ENCODE data around the gene ELOVL4.

Gene ELOVL4

DNA sequence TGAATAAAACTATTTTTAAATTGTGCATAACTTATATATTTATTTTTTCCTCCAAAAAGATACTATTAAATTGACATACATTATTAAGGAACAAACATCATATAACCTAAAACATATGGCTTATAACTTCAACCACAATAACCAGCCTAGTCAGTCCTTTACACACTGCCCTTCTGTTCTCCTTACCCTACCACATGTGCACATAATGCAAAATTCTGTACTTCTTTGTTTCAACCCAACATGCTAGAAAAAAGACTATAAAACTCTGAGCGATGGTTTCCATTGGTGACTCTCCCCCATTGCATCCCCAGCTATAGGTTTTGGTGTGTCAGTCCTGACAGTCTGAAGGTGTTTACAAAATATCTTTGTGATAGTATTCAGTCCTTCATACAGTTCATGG is 42.3 kb upstream of the ELOVL4 start:
- Histone ChIP-seq H2AFZ (ENCODE audit: low read depth, low read length, severe bottlenecking) (no peak overlapping the region), H3K79me2 (ENCODE audit: insufficient read depth, low read length) (no peaks in the 10 kb centered on the region), H3K27me3 (ENCODE audit: low read length) (no peaks in the 10 kb centered on the region), H3K4me2 (ENCODE audit: low read depth, low read length, poor library complexity, severe bottlenecking) (no peak overlapping the region), H3K9me3 (ENCODE audit: insufficient read depth, low read length) (no peaks in the 10 kb centered on the region), H3K36me3 (ENCODE audit: low read length) (no peaks in the 10 kb centered on the region), H3K27ac (ENCODE audit: low read depth, low read length) (no peak overlapping the region), H3K4me3 (ENCODE audit: insufficient read depth, low read length, poor library complexity, severe bottlenecking) (no peak overlapping the region), H3F3A (ENCODE audit: insufficient read depth) (no peaks in the 10 kb centered on the region), H3K9ac (ENCODE audit: low read length) (no peak overlapping the region), H4K20me1 (ENCODE audit: low read depth, low read length) (no peaks in the 10 kb centered on the region), H3K9me2 (replicated peaks; ENCODE audit: insufficient read depth, low read length) (no peaks in the 10 kb centered on the region)
- no peak for TF ChIP-seq EZH2phosphoT487 (conservative IDR thresholded peaks at IDR 0.05; ENCODE audit: low read length)
- TF ChIP-seq, protein P1, sequence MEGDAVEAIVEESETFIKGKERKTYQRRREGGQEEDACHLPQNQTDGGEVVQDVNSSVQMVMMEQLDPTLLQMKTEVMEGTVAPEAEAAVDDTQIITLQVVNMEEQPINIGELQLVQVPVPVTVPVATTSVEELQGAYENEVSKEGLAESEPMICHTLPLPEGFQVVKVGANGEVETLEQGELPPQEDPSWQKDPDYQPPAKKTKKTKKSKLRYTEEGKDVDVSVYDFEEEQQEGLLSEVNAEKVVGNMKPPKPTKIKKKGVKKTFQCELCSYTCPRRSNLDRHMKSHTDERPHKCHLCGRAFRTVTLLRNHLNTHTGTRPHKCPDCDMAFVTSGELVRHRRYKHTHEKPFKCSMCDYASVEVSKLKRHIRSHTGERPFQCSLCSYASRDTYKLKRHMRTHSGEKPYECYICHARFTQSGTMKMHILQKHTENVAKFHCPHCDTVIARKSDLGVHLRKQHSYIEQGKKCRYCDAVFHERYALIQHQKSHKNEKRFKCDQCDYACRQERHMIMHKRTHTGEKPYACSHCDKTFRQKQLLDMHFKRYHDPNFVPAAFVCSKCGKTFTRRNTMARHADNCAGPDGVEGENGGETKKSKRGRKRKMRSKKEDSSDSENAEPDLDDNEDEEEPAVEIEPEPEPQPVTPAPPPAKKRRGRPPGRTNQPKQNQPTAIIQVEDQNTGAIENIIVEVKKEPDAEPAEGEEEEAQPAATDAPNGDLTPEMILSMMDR (IDR thresholded peaks at IDR 0.05; ENCODE audit: insufficient read depth, low read length, poor library complexity, severe bottlenecking) = no peak

DNA sequence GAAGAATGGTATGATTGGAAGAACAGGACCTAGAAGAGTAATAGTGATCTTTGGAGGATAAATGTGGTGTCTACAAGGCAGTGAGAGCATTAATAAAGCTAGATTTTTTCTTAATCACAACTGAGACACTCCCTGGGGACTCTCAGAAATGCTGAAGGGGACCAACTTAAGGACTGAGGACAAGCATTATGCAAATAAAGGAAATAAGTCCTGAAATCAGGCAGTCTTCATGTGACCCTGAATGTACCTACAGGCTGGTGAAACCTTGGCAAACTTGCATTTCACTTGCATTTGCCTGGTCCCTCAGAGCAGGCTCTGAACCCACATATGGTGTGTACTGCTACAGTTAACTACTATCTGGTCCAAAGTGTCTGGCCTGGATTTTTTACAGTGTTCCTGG is 37.8 kb upstream of the ELOVL4 start:
- Histone ChIP-seq H4K20me1 (ENCODE audit: low read depth, low read length) (no peaks in the 10 kb centered on the region), H3K27ac (ENCODE audit: low read depth, low read length) (no peak overlapping the region), H2AFZ (ENCODE audit: low read depth, low read length, severe bottlenecking) (no peak overlapping the region), H3K27me3 (ENCODE audit: low read length) (no peaks in the 10 kb centered on the region), H3K4me3 (ENCODE audit: insufficient read depth, low read length, poor library complexity, severe bottlenecking) (no peak overlapping the region), H3K79me2 (ENCODE audit: insufficient read depth, low read length) (no peaks in the 10 kb centered on the region), H3K4me2 (ENCODE audit: low read depth, low read length, poor library complexity, severe bottlenecking) (no peak overlapping the region), H3K36me3 (ENCODE audit: low read length) (no peaks in the 10 kb centered on the region), H3K9me3 (ENCODE audit: insufficient read depth, low read length) (no peaks in the 10 kb centered on the region), H3K9ac (ENCODE audit: low read length) (no peak overlapping the region), H3F3A (ENCODE audit: insufficient read depth) (no peaks in the 10 kb centered on the region), H3K9me2 (replicated peaks; ENCODE audit: insufficient read depth, low read length) (no peaks in the 10 kb centered on the region)
- no peak for TF ChIP-seq EZH2phosphoT487 (conservative IDR thresholded peaks at IDR 0.05; ENCODE audit: low read length)
- TF ChIP-seq, protein P1 (IDR thresholded peaks at IDR 0.05; ENCODE audit: insufficient read depth, low read length, poor library complexity, severe bottlenecking) = no peak

DNA sequence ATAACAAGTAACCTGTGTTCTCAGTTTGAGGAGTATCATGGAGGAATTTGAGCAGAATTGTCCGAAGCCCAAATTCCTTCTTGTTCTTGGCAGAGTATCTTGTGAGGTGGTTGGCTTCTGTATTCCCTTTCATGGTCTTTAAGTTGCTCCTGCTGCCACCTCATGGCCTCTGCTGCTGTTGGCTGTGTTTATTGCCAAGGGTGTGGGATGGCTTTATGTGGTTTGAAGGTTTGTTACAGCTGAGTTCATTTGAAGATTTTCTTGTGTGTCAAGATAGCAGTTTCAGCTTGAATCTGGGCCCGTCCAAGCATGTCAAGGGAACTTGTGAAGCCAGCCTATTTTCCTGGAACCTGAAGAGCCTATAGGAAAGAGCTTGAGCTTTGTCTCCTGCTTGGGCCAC is 36.9 kb upstream of the ELOVL4 start:
- no peak overlapping the region for H2AFZ ChIP-seq (ENCODE audit: low read depth, low read length, severe bottlenecking)
- H4K20me1 ChIP-seq (ENCODE audit: low read depth, low read length) = no peaks in the 10 kb centered on the region
- no peaks in the 10 kb centered on the region for H3K9me3 ChIP-seq (ENCODE audit: insufficient read depth, low read length)
- no peaks in the 10 kb centered on the region for H3K9me2 ChIP-seq (replicated peaks; ENCODE audit: insufficient read depth, low read length)
- H3K79me2 ChIP-seq (ENCODE audit: insufficient read depth, low read length) = no peaks in the 10 kb centered on the region
- no peak overlapping the region for H3K27ac ChIP-seq (ENCODE audit: low read depth, low read length)
- H3K27me3 ChIP-seq (ENCODE audit: low read length) = no peaks in the 10 kb centered on the region
- no peak overlapping the region for H3K4me3 ChIP-seq (ENCODE audit: insufficient read depth, low read length, poor library complexity, severe bottlenecking)
- H3K36me3 ChIP-seq (ENCODE audit: low read length) = no peaks in the 10 kb centered on the region
- H3K9ac ChIP-seq (ENCODE audit: low read length) = no peak overlapping the region
- H3K4me2 ChIP-seq (ENCODE audit: low read depth, low read length, poor library complexity, severe bottlenecking) = no peak overlapping the region
- TF ChIP-seq EZH2phosphoT487 (conservative IDR thresholded peaks at IDR 0.05; ENCODE audit: low read length) = no peak
- TF ChIP-seq, protein P1 (IDR thresholded peaks at IDR 0.05; ENCODE audit: insufficient read depth, low read length, poor library complexity, severe bottlenecking) = no peak
- no peaks in the 10 kb centered on the region for H3F3A ChIP-seq (ENCODE audit: insufficient read depth)

All from SU-DHL-6 (cell line).